ENCODE data around the gene SETX.

- TF ChIP-seq CTCF (IDR thresholded peaks at IDR 0.05) (no peak), POLR2A (IDR thresholded peaks at IDR 0.05) (no peak)
These were observed 67.5 kb downstream of the SETX start for GRCh38 chr9:132287256-132287760.

Data from breast epithelium (tissue), 3 donors.